GM21423 (cell line): ENCODE data around the gene TSR1.
"Not testable (repeated sequence)": the region's sequence is repeated elsewhere in the genome, so short reads cannot be mapped to it uniquely, and the experiment has no call there.

ENCODE experiments used
- ATAC-seq: cut with Tn5 transposase; IDR thresholded peaks from one replicate; pipeline ENCODE4 v1.9.1; 2021; ENCODE audit warnings: mild to moderate bottlenecking, moderate library complexity; ENCODE audit not compliant: unreplicated experiment

Gene TSR1

GRCh38 chr17:2338315-2338657 is 2.0 kb upstream of the TSR1 start:
- ATAC-seq: no peak

- ATAC-seq: no peak
Observed at GRCh38 chr17:2337544-2338314, 1.5 kb upstream of the TSR1 start.

- ATAC-seq: peak; percentile 8
Observed at GRCh38 chr17:2336852-2337543, 741 bp upstream of the TSR1 start, which contains the start of gene SGSM2. Gene SGSM2 (plus strand): TSS chr17:2337501. CDS start chr17:2337689, 188 bp downstream.

- ATAC-seq: no peak
Observed at GRCh38 chr17:2335726-2336214, 487 bp downstream of the TSR1 start.

GRCh38 chr17:2331303-2331702 is 5.0 kb downstream of the TSR1 start:
- ATAC-seq: no peak

GRCh38 chr17:2323629-2324314 is 12.5 kb downstream of the TSR1 start:
- no peak for ATAC-seq

- no peak for ATAC-seq
Observed at GRCh38 chr17:2321399-2321798, 14.9 kb downstream of the TSR1 start.

GRCh38 chr17:2319051-2319450 is 17.2 kb downstream of the TSR1 start:
- no peak for ATAC-seq

- ATAC-seq: no peak
Observed at GRCh38 chr17:2317796-2318195, 18.5 kb downstream of the TSR1 start.

- ATAC-seq: not testable (repeated sequence)
Observed at GRCh38 chr17:2316916-2317205, 19.4 kb downstream of the TSR1 start.

- ATAC-seq: no peak
Observed at GRCh38 chr17:2312736-2313135, 23.5 kb downstream of the TSR1 start.

GRCh38 chr17:2309338-2310154 is 26.7 kb downstream of the TSR1 start:
- ATAC-seq: no peak

GRCh38 chr17:2304931-2305330 is 31.3 kb downstream of the TSR1 start:
- no peak for ATAC-seq

- peak; percentile 85 for ATAC-seq
Observed at GRCh38 chr17:2303204-2304188, 32.8 kb downstream of the TSR1 start, which contains the start of the genes SMG6 and SRR. Gene SMG6 (minus strand): TSS chr17:2303785. CDS start chr17:2303720, 65 bp downstream. Gene SRR (plus strand): TSS chr17:2303950. CDS start chr17:2315561, 11,611 bp downstream.

GRCh38 chr17:2302778-2303203 is 33.5 kb downstream of the TSR1 start:
- peak; percentile 7 for ATAC-seq

- ATAC-seq: no peak
Observed at GRCh38 chr17:2299756-2300155, 36.5 kb downstream of the TSR1 start.

- ATAC-seq: no peak
Observed at GRCh38 chr17:2299136-2299535, 37.1 kb downstream of the TSR1 start.

GRCh38 chr17:2297023-2297422 is 39.2 kb downstream of the TSR1 start:
- no peak for ATAC-seq

- no peak for ATAC-seq
Observed at GRCh38 chr17:2295575-2295974, 40.7 kb downstream of the TSR1 start.

GRCh38 chr17:2292100-2292499 is 44.2 kb downstream of the TSR1 start:
- no peak for ATAC-seq
